ENCODE measurements around the gene FBXL7.

- TF ChIP-seq CTCF (IDR thresholded peaks at IDR 0.05 in 8 of 11, conservative IDR thresholded peaks at IDR 0.05 in 3 of 11) (no peak), POLR2AphosphoS5 (IDR thresholded peaks at IDR 0.05) (no peak)
Observed at GRCh38 chr5:15718421-15719179, 218.6 kb downstream of the FBXL7 start.

Measured in spleen (tissue), 7 donors.